ENCODE data around the gene NISCH.
A peak's percentile ranks its signal among the peaks of the same experiment; 100 is the strongest.

DNA sequence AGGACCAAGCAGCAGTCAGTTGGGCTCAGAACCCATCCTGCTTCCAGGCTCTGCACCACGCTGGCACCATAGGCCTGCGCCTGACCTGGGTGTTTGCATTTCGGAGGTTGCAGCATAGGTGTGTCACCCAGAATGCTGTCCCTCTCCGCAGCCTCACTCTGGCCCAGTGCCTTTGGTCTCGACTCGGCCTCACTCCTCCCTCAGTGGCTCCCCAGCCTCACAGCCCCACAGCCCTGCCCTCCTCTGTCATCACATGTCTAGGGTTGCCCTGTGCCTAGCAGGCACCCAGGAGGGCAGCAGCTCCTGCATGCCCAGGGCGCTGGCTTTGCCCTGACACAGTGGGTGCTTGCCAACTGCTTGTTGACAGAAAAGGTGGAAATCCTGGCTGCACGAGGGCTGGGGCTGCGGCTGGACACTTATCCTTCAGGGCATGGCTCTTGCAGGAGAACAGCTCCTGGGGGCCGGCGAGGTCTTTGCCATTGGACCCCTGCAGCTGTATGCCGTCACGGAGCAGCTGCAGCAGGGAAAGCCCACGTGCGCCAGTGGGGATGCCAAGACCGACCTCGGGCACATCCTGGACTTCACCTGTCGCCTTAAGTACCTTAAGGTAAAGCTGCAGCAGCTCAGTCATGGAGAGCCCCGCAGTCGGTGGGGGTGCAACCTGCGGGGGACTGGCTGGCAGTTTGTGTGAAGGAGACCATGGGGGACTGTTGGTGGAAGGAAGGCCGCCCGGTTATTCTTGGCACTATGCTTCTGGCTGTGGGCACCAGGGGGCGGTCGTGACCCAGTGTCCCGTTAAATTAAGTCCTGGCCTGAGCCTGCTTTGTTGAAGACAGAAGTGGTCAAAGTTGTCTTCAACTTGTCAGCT, 16.2 kb downstream of the NISCH start:
- TF ChIP-seq, protein P1, sequence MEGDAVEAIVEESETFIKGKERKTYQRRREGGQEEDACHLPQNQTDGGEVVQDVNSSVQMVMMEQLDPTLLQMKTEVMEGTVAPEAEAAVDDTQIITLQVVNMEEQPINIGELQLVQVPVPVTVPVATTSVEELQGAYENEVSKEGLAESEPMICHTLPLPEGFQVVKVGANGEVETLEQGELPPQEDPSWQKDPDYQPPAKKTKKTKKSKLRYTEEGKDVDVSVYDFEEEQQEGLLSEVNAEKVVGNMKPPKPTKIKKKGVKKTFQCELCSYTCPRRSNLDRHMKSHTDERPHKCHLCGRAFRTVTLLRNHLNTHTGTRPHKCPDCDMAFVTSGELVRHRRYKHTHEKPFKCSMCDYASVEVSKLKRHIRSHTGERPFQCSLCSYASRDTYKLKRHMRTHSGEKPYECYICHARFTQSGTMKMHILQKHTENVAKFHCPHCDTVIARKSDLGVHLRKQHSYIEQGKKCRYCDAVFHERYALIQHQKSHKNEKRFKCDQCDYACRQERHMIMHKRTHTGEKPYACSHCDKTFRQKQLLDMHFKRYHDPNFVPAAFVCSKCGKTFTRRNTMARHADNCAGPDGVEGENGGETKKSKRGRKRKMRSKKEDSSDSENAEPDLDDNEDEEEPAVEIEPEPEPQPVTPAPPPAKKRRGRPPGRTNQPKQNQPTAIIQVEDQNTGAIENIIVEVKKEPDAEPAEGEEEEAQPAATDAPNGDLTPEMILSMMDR (optimal IDR thresholded peaks at IDR 0.05 in 1 of 3, IDR thresholded peaks at IDR 0.05 in 1 of 3, conservative IDR thresholded peaks at IDR 0.05 in 1 of 3; ENCODE audit: extremely low read depth in 1 of 3, insufficient read depth in 2 of 3, low read length in 3 of 3) = peak; percentile 38 to 73 (median 46)
- TF ChIP-seq EZH2 (IDR thresholded peaks at IDR 0.05; ENCODE audit: low read length) = no peak
